A549 (cell line): ENCODE measurements around the gene IL17RE. TPM values are rescaled to one million over a fixed set of nuclear protein-coding genes. Genes with fewer than 3 reads are reported as not detected.

Experiments used
- ATAC-seq, 2 experiments: fragments of 200-7000 bp in 1 of 2; fragments of >200 bp in 1 of 2; cut with Nextera tagmentation in 1 of 2; cut with Tn5 transposase in 1 of 2; 3 replicates each; pipeline versions ENCODE4 v1.8.0 to v1.9.1; 2018 to 2020; ENCODE audit warnings: mild to moderate bottlenecking in 1 of 2, moderate library complexity in 1 of 2
- CTCF ChIA-PET: fragments of 300-600 bp; sonication (Branson Sonifier 250); formaldehyde crosslinking; extraction: SDS; loops from one replicate; lab custom pipeline; 2021; ENCODE audit warnings: antibody characterized with exemption, inconsistent platforms; lab: Yijun Ruan, JAX
- POLR2A ChIA-PET: fragments of 350-600 bp; formaldehyde crosslinking; extraction: SDS; loops from one replicate; lab custom pipeline; 2021; ENCODE audit warnings: antibody characterized with exemption, inconsistent platforms; lab: Yijun Ruan, JAX
- DNase-seq, 2 experiments: peaks; one replicate each; pipeline versions ENCODE4 v3.0.0 to v3.0.0-alpha.2; 2011 to 2016; ENCODE audit warnings: low read depth in 1 of 2, low spot score in 1 of 2
- FAIRE-seq: peaks from 2 replicates; lab custom pipeline; 2011; peaks lifted over from hg19 to GRCh38; lab: Jason Lieb, UNC
- H3K27ac ChIP-seq, 2 experiments: fragments of >200 bp; sonication (Bioruptor Twin); formaldehyde crosslinking; 3 replicates each; pipeline ENCODE4 v1.5.1; 2016 to 2017
- H3K4me1 ChIP-seq: fragments of >200 bp; sonication (Bioruptor Twin); formaldehyde crosslinking; 3 replicates; pipeline ENCODE4 v1.6.1; 2016
- H3K4me2 ChIP-seq: fragments of >200 bp; sonication (Bioruptor Twin); formaldehyde crosslinking; 3 replicates; pipeline ENCODE4 v1.6.1; 2016
- H3K4me3 ChIP-seq: fragments of >200 bp; sonication (Bioruptor Twin); formaldehyde crosslinking; 3 replicates; pipeline ENCODE4 v1.5.1; 2016
- H3K9me3 ChIP-seq: fragments of >200 bp; sonication (Bioruptor Twin); formaldehyde crosslinking; 3 replicates; pipeline ENCODE4 v1.6.1; 2016
- CHD4 ChIP-seq: fragments of 200-600 bp; sonication (generic); IDR thresholded peaks from 2 replicates; pipeline ENCODE4 v1.6.1; 2016; ENCODE audit warnings: antibody characterized with exemption, mild to moderate bottlenecking, borderline replicate concordance
- EHMT2 ChIP-seq: fragments of 200-600 bp; sonication (generic); IDR thresholded peaks from 2 replicates; pipeline ENCODE4 v1.6.1; 2016; ENCODE audit warnings: antibody characterized with exemption, low read depth, mild to moderate bottlenecking, moderate library complexity
- EP300 ChIP-seq, 2 experiments: fragments of >200 bp; sonication (Bioruptor Twin); formaldehyde crosslinking; IDR thresholded peaks; 2 replicates in 1 of 2; 3 replicates in 1 of 2; pipeline ENCODE4 v1.6.1; 2016 to 2017
- ESRRA ChIP-seq: fragments of 150-350 bp; IDR thresholded peaks from 2 replicates; pipeline ENCODE4 v1.6.1; 2014; ENCODE audit warnings: mild to moderate bottlenecking, low read length, borderline replicate concordance
- FOSB ChIP-seq: fragments of 250-450 bp; sonication (Bioruptor Pico); IDR thresholded peaks from 2 replicates; pipeline ENCODE4 v1.5.0; 2020; ENCODE audit warnings: mild to moderate bottlenecking, moderate library complexity
- FOSL2 ChIP-seq, 2 experiments: fragments of 450-650 bp in 1 of 2; fragments of >200 bp in 1 of 2; sonication (Bioruptor Twin) in 1 of 2; formaldehyde crosslinking; IDR thresholded peaks; 2 replicates each; pipeline versions ENCODE4 v1.5.0 to v1.6.1; 2016 to 2020; ENCODE audit warnings: mild to moderate bottlenecking in 1 of 2, moderate library complexity in 1 of 2
- FOXS1 ChIP-seq: fragments of 250-450 bp; sonication (Bioruptor Pico); IDR thresholded peaks from 2 replicates; pipeline ENCODE4 v1.5.0; 2020; ENCODE audit warnings: mild to moderate bottlenecking, moderate library complexity
- GATA3 ChIP-seq: IDR thresholded peaks from 2 replicates; pipeline ENCODE4 v1.6.1; 2012; ENCODE audit warnings: borderline replicate concordance
- HES2 ChIP-seq: fragments of >200 bp; sonication (Bioruptor Twin); formaldehyde crosslinking; IDR thresholded peaks from 2 replicates; pipeline ENCODE4 v1.6.1; 2016
- HEYL ChIP-seq: fragments of 250-450 bp; sonication (Bioruptor Pico); IDR thresholded peaks from 2 replicates; pipeline ENCODE4 v1.8.0; 2021; ENCODE audit warnings: mild to moderate bottlenecking, moderate library complexity
- HOXA7 ChIP-seq: fragments of 250-450 bp; sonication (Bioruptor Pico); IDR thresholded peaks from 2 replicates; pipeline ENCODE4 v1.5.0; 2020; ENCODE audit warnings: mild to moderate bottlenecking, moderate library complexity
- HOXB5 ChIP-seq: fragments of 250-450 bp; sonication (Bioruptor Pico); IDR thresholded peaks from 2 replicates; pipeline ENCODE4 v1.5.0; 2020; ENCODE audit warnings: mild to moderate bottlenecking, moderate library complexity
- JUN ChIP-seq, 2 experiments: fragments of >200 bp; sonication (Bioruptor Twin); formaldehyde crosslinking; IDR thresholded peaks; 2 replicates in 1 of 2; 3 replicates in 1 of 2; pipeline ENCODE4 v1.6.1; 2016 to 2017
- JUNB ChIP-seq: fragments of >200 bp; sonication (Bioruptor Twin); formaldehyde crosslinking; IDR thresholded peaks from 2 replicates; pipeline ENCODE4 v1.6.1; 2016
- KDM1A ChIP-seq: fragments of 200-600 bp; sonication (generic); IDR thresholded peaks from 2 replicates; pipeline ENCODE4 v1.6.1; 2016; ENCODE audit warnings: low read depth, mild to moderate bottlenecking
- KDM5A ChIP-seq: fragments of 200-600 bp; sonication (generic); IDR thresholded peaks from 2 replicates; pipeline ENCODE4 v1.6.1; 2016; ENCODE audit warnings: antibody characterized with exemption, mild to moderate bottlenecking
- MAZ ChIP-seq: fragments of 150-350 bp; IDR thresholded peaks from 2 replicates; pipeline ENCODE4 v1.6.1; 2014; ENCODE audit warnings: antibody characterized with exemption, low read depth, low read length, borderline replicate concordance
- MYC ChIP-seq: IDR thresholded peaks from 2 replicates; pipeline ENCODE4 v1.6.1; 2012; ENCODE audit warnings: mild to moderate bottlenecking, inconsistent platforms, low read length, improper control_type of control experiment, borderline replicate concordance
- NFE2L2 ChIP-seq: fragments of 150-350 bp; conservative IDR thresholded peaks from 2 replicates; pipeline ENCODE4 v1.6.1; 2014; ENCODE audit warnings: low read length
- NPAS2 ChIP-seq: fragments of 250-450 bp; sonication (Bioruptor Pico); IDR thresholded peaks from 2 replicates; pipeline ENCODE4 v1.8.0; 2022; ENCODE audit warnings: mild to moderate bottlenecking, moderate library complexity, borderline replicate concordance
- NR3C1 ChIP-seq: fragments of >200 bp; sonication (Bioruptor Twin); formaldehyde crosslinking; IDR thresholded peaks from 3 replicates; pipeline ENCODE4 v1.6.1; 2017
- POLR2A ChIP-seq: IDR thresholded peaks from 2 replicates; pipeline ENCODE4 v1.6.1; 2012; ENCODE audit warnings: mild to moderate bottlenecking, low read length
- POLR2AphosphoS2 ChIP-seq: conservative IDR thresholded peaks from 2 replicates; pipeline ENCODE4 v1.6.1; 2012; ENCODE audit warnings: low read length, improper control_type of control experiment, inconsistent platforms
- RFX5 ChIP-seq: fragments of 450-650 bp; IDR thresholded peaks from 2 replicates; pipeline ENCODE4 v1.7.1; 2014; ENCODE audit warnings: antibody characterized with exemption, mild to moderate bottlenecking, moderate library complexity
- RNF2 ChIP-seq: fragments of 200-600 bp; sonication (generic); IDR thresholded peaks from 2 replicates; pipeline ENCODE4 v1.6.1; 2016; ENCODE audit warnings: low read depth, mild to moderate bottlenecking, antibody characterized with exemption, moderate library complexity, borderline replicate concordance
- SMC3 ChIP-seq: fragments of >200 bp; sonication (Bioruptor Twin); formaldehyde crosslinking; IDR thresholded peaks from 3 replicates; pipeline ENCODE4 v1.6.1; 2018; ENCODE audit warnings: inconsistent platforms
- SREBF2 ChIP-seq: fragments of 450-650 bp; IDR thresholded peaks from 2 replicates; pipeline ENCODE4 v1.6.1; 2014; ENCODE audit warnings: mild to moderate bottlenecking, moderate library complexity
- TFCP2L1 ChIP-seq: fragments of 250-450 bp; sonication (Bioruptor Pico); IDR thresholded peaks from 2 replicates; pipeline ENCODE4 v1.5.0; 2021; ENCODE audit warnings: mild to moderate bottlenecking
- ZSCAN20 ChIP-seq: fragments of 250-450 bp; sonication (Bioruptor Pico); IDR thresholded peaks from 2 replicates; pipeline ENCODE4 v1.8.0; 2022; ENCODE audit warnings: mild to moderate bottlenecking, moderate library complexity
- WGBS: methylation state at CpG from one replicate; pipeline ENCODE4 v1.1.6; 2017; ENCODE audit errors: missing lambda C conversion rate; 5-methylcytosine and 5-hydroxymethylcytosine counted together
- polyA plus RNA-seq, 4 experiments: library from polyadenylated mRNA; depleted of rRNA in 3 of 4; stranded (reverse); fragments of >200 nt; fragmentation: RNase III in 1 of 4; extraction: RNeasy Plus Mini Kit Qiagen cat#74134 plus additional on column Dnase treatment in 1 of 4; gene quantifications; 2 replicates in 3 of 4; 3 replicates in 1 of 4; pipeline ENCODE4 v1.2.3, GENCODE V29; 2011 to 2017
- TF ChIP-seq, protein P1 (sequence below): IDR thresholded peaks from 2 replicates; pipeline ENCODE4 v1.6.1; 2012
- TF ChIP-seq, protein P2 (sequence below): fragments of 250-450 bp; sonication (Bioruptor Pico); IDR thresholded peaks from 2 replicates; pipeline ENCODE4 v1.5.0; 2020; ENCODE audit warnings: low read depth, mild to moderate bottlenecking, moderate library complexity

Gene IL17RE
- polyA plus RNA-seq, 2 of the 4 experiments (the other 2 are of a cell fraction), result 0.44 to 0.53 TPM

GRCh38 chr3:9881441-9881840 is 21.2 kb upstream of the IL17RE start:
- DNase-seq (no peak), ATAC-seq (no peak), FAIRE-seq (no peak)
- H3K9me3 ChIP-seq, result no peaks in the 10 kb centered on the region
- TF ChIP-seq NFE2L2 (no peak), FOSB (no peak), NPAS2 (CRISPR knock-in tag) (no peak), HEYL (CRISPR knock-in tag) (no peak), RFX5 (no peak), KDM5A (no peak), MAZ (no peak), EP300 (IDR thresholded peaks at IDR 0.05) (no peak), RNF2 (no peak), EHMT2 (no peak), POLR2AphosphoS2 (no peak), ZSCAN20 (no peak), HOXB5 (no peak), HOXA7 (CRISPR knock-in tag) (no peak), SMC3 (no peak), JUNB (no peak), GATA3 (no peak), POLR2A (no peak)
- TF ChIP-seq, protein P1, sequence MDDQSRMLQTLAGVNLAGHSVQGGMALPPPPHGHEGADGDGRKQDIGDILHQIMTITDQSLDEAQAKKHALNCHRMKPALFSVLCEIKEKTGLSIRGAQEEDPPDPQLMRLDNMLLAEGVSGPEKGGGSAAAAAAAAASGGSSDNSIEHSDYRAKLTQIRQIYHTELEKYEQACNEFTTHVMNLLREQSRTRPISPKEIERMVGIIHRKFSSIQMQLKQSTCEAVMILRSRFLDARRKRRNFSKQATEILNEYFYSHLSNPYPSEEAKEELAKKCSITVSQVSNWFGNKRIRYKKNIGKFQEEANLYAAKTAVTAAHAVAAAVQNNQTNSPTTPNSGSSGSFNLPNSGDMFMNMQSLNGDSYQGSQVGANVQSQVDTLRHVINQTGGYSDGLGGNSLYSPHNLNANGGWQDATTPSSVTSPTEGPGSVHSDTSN, result no peak
- no peak overlapping the region for H3K4me2 ChIP-seq
- no peak overlapping the region for H3K4me3 ChIP-seq
- ChIA-PET CTCF (interaction anchor here (0.6 to 3.0 kb wide), 3 partner anchors 52 to 65 kb away, joined by 3 to 16 read pairs (median 3); partner anchors contain the start of gene CRELD1), POLR2A (interaction anchor here (0.8 kb wide), 1 partner anchor 9 kb away, joined by 4 read pairs; the partner anchor contains the start of gene JAGN1)
- WGBS, result 100% methylated on average over 1 of the region's 1 CpG
- H3K27ac ChIP-seq, result peak overlapping the region in 1 of 2 experiments; percentile 48; a peak in 1 of 6 replicates
- H3K4me1 ChIP-seq, result peaks cover 47% of the 10 kb centered on the region

- DNase-seq, result peak in 1 of 2 experiments; percentile 66
- no peaks in the 10 kb centered on the region for H3K9me3 ChIP-seq
- TF ChIP-seq CHD4, result peak; percentile 57; the same call in 1 of the 2 replicates
- TF ChIP-seq TFCP2L1 (CRISPR knock-in tag), result no peak
- TF ChIP-seq, all 56 proteins: peak for 1
- WGBS, result 63% methylated on average over 7 of the region's 7 CpGs
- ChIA-PET POLR2A (interaction anchor here (0.5 to 2.5 kb wide), 9 partner anchors 10 to 63 kb away, joined by 3 to 14 read pairs (median 5); partner anchors contain the start of genes CRELD1 and RPUSD3), CTCF (interaction anchor here (0.8 to 3.3 kb wide), 14 partner anchors 9 to 62 kb away, joined by 3 to 17 read pairs (median 4); partner anchors contain the start of gene CRELD1)
- Histone ChIP-seq H3K4me2 (peak overlapping the region; percentile 71), H3K27ac (peak overlapping the region; percentile 88 to 89), H3K4me1 (peaks cover 36% of the 10 kb centered on the region), H3K4me3 (no peak overlapping the region)
- FAIRE-seq (no peak), ATAC-seq (peak; percentile 53 to 62)
These were observed 18.7 kb upstream of the IL17RE start for GRCh38 chr3:9883706-9884554.

GRCh38 chr3:9884555-9885165 is 18.0 kb upstream of the IL17RE start:
- Histone ChIP-seq H3K27ac (peak overlapping the region; percentile 88 to 89), H3K9me3 (no peaks in the 10 kb centered on the region), H3K4me1 (peaks cover 31% of the 10 kb centered on the region), H3K4me2 (peak overlapping the region; percentile 71), H3K4me3 (no peak overlapping the region)
- 19% methylated on average over 11 of the region's 11 CpGs for WGBS
- CTCF ChIA-PET, result interaction anchor here (0.8 to 3.3 kb wide), 12 partner anchors 10 to 62 kb away, joined by 3 to 17 read pairs (median 4); partner anchors contain the start of gene CRELD1
- FAIRE-seq, result no peak
- peak; percentile 93 to 96 for DNase-seq
- POLR2A ChIA-PET, result interaction anchor here (0.5 to 2.5 kb wide), 10 partner anchors 9 to 92 kb away, joined by 3 to 14 read pairs (median 4); partner anchors contain the start of genes CRELD1 and RPUSD3
- peak; percentile 98 to 99 for ATAC-seq
- TF ChIP-seq JUN (IDR thresholded peaks at IDR 0.05), result peak in 1 of 2 experiments; percentile 62; a peak in 1 of 5 replicates
- TF ChIP-seq JUNB, result peak; percentile 43; the same call in 1 of the 2 replicates
- TF ChIP-seq POLR2A, result no peak
- TF ChIP-seq HOXA7 (CRISPR knock-in tag), result no peak
- TF ChIP-seq KDM1A, result no peak
- no peak; the same call in 1 of the 2 replicates for TF ChIP-seq MYC
- TF ChIP-seq, protein P2, sequence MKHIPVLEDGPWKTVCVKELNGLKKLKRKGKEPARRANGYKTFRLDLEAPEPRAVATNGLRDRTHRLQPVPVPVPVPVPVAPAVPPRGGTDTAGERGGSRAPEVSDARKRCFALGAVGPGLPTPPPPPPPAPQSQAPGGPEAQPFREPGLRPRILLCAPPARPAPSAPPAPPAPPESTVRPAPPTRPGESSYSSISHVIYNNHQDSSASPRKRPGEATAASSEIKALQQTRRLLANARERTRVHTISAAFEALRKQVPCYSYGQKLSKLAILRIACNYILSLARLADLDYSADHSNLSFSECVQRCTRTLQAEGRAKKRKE (CRISPR knock-in tag), result no peak
- no peak for TF ChIP-seq ESRRA
- TF ChIP-seq GATA3, result peak; percentile 81; the same call in 1 of the 2 replicates
- peak; percentile 86 for TF ChIP-seq FOSL2 (IDR thresholded peaks at IDR 0.05)
- peak; percentile 94 for TF ChIP-seq FOSL2 (CRISPR knock-in tag; IDR thresholded peaks at IDR 0.05)
- no peak for TF ChIP-seq HEYL (CRISPR knock-in tag)
- no peak for TF ChIP-seq SREBF2
- TF ChIP-seq ZSCAN20, result 0 out of 2 replicates have a peak, but pooled peaks have one; percentile 34
- no peak for TF ChIP-seq HES2
- no peak for TF ChIP-seq FOXS1
- TF ChIP-seq NR3C1, result no peak
